Nephron (organoid): ENCODE results near the gene ARFGAP3.

Experiments
- H3K27ac Mint-ChIP-seq, 3 experiments: 2 replicates each; pipeline ENCODE4 v1.8.0; 2020; ENCODE audit warnings: mixed read lengths in 3 of 3, mild to moderate bottlenecking in 2 of 3, moderate library complexity in 1 of 3
- H3K27me3 Mint-ChIP-seq: 2 replicates; pipeline ENCODE4 v1.8.0; 2021; ENCODE audit warnings: low read depth, mild to moderate bottlenecking, moderate library complexity, mixed read lengths
- H3K36me3 Mint-ChIP-seq: 2 replicates; pipeline ENCODE4 v1.8.0; 2020; ENCODE audit warnings: low read depth, mixed read lengths
- H3K4me1 Mint-ChIP-seq: 2 replicates; pipeline ENCODE4 v1.8.0; 2020; ENCODE audit warnings: mixed read lengths
- H3K4me3 Mint-ChIP-seq, 3 experiments: 2 replicates each; pipeline ENCODE4 v1.8.0; 2020; ENCODE audit warnings: mild to moderate bottlenecking in 3 of 3, mixed read lengths in 3 of 3, moderate library complexity in 2 of 3
- H3K9me3 Mint-ChIP-seq: 2 replicates; pipeline ENCODE4 v1.8.0; 2020; ENCODE audit warnings: mixed read lengths
- TF ChIP-seq, protein P1 (sequence below), 3 experiments: fragments of 200-600 bp; sonication (generic); IDR thresholded peaks; one replicate each; pipeline ENCODE4 v1.5.0; 2021; ENCODE audit warnings: antibody characterized with exemption in 3 of 3; ENCODE audit not compliant: unreplicated experiment in 3 of 3

ARFGAP3 gene

DNA sequence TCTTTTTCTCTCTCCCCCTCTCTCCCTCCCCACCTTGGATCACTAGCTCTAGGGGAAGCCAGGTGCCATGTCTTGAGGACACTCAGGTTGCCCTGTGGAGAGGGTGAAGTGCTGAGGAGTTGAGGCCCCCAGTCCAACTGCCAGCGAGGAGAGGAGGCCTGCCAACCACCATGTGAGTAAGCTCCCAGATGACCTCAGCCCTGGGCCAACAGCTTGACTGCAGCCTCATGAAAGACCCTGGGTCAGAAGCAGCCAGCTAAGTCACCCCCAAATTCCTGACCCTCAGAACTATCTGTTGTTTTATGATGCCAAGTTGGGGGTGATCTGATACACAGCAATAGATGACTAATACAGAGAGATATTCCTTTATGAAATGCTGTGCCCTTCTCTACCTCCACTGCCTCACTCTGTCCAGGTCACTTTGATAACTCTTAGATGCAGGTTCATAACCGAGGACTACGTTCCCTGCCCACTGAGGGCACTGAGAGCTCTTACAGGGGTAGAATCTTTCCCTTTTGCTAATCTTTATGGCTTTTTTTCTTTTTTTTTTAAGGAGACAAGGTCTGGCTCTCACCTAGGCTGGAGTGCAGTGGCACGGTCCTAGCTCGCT, 8.0 kb downstream of the ARFGAP3 start:
- no peak overlapping the region for H3K4me3 Mint-ChIP-seq
- no peak overlapping the region for H3K27ac Mint-ChIP-seq
- H3K9me3 Mint-ChIP-seq, result no peaks in the 10 kb centered on the region
- peaks cover 32% of the 10 kb centered on the region for H3K36me3 Mint-ChIP-seq
- no peaks in the 10 kb centered on the region for H3K4me1 Mint-ChIP-seq
- TF ChIP-seq, protein P1, sequence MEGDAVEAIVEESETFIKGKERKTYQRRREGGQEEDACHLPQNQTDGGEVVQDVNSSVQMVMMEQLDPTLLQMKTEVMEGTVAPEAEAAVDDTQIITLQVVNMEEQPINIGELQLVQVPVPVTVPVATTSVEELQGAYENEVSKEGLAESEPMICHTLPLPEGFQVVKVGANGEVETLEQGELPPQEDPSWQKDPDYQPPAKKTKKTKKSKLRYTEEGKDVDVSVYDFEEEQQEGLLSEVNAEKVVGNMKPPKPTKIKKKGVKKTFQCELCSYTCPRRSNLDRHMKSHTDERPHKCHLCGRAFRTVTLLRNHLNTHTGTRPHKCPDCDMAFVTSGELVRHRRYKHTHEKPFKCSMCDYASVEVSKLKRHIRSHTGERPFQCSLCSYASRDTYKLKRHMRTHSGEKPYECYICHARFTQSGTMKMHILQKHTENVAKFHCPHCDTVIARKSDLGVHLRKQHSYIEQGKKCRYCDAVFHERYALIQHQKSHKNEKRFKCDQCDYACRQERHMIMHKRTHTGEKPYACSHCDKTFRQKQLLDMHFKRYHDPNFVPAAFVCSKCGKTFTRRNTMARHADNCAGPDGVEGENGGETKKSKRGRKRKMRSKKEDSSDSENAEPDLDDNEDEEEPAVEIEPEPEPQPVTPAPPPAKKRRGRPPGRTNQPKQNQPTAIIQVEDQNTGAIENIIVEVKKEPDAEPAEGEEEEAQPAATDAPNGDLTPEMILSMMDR (IDR thresholded peaks at IDR 0.05; ENCODE audit: unreplicated experiment in 3 of 3), result no peak
- no peaks in the 10 kb centered on the region for H3K27me3 Mint-ChIP-seq

DNA sequence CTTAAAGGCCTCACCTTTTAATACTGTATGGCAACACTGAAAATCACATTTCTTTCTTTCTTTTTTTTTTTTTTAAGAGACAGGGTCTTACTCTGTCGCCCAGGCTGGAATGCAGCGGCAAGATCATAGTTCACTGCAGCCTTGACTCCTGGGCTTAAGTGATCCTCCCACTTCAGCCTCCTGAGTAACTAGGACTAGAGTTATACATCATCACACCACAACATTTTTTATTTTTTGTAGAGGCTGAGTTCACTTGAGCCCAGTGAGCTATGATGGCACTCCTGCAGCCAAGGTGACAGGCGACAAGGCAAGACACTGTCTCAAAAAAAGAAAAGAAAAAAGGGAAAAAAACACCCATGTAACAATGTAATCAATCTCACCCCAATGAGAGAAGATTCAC, 10.0 kb downstream of the ARFGAP3 start:
- Mint-ChIP-seq H3K9me3 (no peaks in the 10 kb centered on the region), H3K4me3 (no peak overlapping the region), H3K36me3 (peaks cover 48% of the 10 kb centered on the region)

DNA sequence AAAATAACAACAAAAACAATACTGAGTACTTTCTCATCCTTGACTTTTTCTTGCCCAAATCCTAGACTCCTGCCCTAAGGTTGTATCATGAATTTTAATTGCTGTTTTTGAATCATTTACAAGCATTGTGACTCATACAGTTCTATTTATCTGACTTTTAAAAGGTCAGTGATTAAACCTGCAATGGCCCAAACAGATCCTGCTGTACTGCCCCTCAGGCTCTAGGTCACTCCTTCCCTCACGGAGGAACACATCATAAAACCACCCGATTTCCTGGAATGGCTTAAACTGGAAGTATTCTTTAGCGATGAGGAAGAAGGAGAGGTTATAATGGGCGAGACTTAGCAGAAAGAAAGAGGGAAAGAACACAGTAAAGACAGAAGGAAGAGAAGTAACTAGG, 12.3 kb downstream of the ARFGAP3 start:
- Mint-ChIP-seq H3K4me1 (no peaks in the 10 kb centered on the region), H3K27me3 (no peaks in the 10 kb centered on the region), H3K4me3 (no peak overlapping the region), H3K27ac (no peak overlapping the region), H3K9me3 (no peaks in the 10 kb centered on the region), H3K36me3 (peaks cover 62% of the 10 kb centered on the region)
- TF ChIP-seq, protein P1 (IDR thresholded peaks at IDR 0.05; ENCODE audit: unreplicated experiment in 3 of 3), result no peak

More for the DNA sequence above, 10.0 kb downstream of the ARFGAP3 start:
- no peaks in the 10 kb centered on the region for H3K4me1 Mint-ChIP-seq
- TF ChIP-seq, protein P1 (IDR thresholded peaks at IDR 0.05; ENCODE audit: unreplicated experiment in 3 of 3), result no peak
- H3K27me3 Mint-ChIP-seq, result no peaks in the 10 kb centered on the region
- H3K27ac Mint-ChIP-seq, result no peak overlapping the region

DNA sequence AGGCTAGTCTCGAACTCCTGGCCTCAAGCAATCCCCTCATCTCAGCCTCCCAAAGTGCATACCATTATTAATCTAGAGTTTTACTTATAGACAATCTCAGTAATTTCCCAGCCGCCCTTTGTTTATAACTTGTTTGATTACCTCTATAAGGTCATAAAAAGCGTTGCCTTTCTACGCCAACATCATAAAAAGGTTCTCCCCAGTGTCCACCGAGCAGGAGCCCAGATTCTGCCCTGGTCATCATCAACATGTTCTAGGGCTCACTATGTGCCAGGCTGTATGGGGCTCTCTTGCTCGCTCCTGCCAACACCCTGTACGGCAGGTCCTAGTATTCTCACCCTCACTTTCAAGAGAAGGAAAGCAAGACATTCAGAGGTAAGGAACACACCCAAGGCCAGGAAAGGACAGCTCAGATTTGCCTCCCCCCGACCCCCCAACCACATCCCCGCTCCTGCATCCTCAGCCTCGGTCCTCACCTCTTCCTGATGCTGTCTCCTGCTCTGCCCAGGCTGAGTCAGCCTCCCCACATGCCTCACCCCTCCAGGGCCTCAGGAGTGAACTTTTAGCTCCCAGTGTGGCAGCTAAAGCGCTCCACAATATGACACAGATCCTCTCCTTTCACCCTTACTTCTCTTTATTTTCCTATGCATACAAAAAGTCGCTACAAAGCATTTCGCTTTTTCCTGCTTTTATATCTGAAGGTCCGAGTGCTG, 14.3 kb downstream of the ARFGAP3 start:
- H3K9me3 Mint-ChIP-seq, result no peaks in the 10 kb centered on the region

DNA sequence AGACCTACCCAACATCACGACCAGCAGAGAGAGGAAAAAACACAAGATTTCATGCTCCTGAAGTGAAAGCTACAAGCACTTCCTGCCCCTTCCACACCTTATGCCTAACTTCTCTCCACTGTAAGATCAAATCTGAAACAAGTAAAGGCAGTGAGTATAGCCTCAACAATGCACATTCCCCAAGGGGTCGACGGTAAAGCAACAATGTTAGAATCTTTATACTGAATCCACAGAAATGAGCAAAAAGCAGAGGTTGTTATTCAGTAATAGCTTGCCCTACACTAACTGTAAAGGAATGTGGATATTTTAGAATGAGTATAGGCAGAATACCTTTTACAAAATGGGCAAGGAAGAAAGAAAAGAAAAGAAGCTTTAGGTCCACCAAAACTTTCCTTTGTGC, 15.6 kb downstream of the ARFGAP3 start:
- Mint-ChIP-seq H3K9me3 (no peaks in the 10 kb centered on the region), H3K36me3 (peaks cover 61% of the 10 kb centered on the region), H3K27ac (no peak overlapping the region), H3K4me3 (no peak overlapping the region), H3K4me1 (no peaks in the 10 kb centered on the region), H3K27me3 (no peaks in the 10 kb centered on the region)
- TF ChIP-seq, protein P1 (IDR thresholded peaks at IDR 0.05; ENCODE audit: unreplicated experiment in 3 of 3), result no peak

More for the DNA sequence above, 14.3 kb downstream of the ARFGAP3 start:
- Mint-ChIP-seq H3K4me3 (no peak overlapping the region), H3K27me3 (no peaks in the 10 kb centered on the region), H3K36me3 (peaks cover 65% of the 10 kb centered on the region), H3K27ac (no peak overlapping the region), H3K4me1 (no peaks in the 10 kb centered on the region)
- TF ChIP-seq, protein P1 (IDR thresholded peaks at IDR 0.05; ENCODE audit: unreplicated experiment in 3 of 3), result no peak

DNA sequence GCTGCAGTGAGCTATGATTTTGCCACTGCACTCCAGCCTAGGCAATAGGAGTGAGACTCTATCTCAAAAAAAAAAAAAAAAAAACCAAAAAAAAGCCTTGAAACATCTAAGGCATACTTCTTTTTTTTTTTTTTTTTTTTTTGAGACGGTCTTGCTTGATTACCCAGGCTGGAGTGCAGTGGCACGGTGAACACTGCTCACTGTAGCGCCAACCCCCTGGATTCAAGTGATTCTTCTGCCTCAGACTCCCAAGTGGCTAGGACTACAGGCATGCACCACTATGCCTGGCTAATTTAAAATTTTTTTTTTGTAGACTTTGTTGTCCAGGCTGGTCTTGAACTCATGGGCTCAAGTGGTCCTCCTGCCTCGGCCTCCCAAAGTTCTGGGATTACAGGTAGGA, 19.5 kb downstream of the ARFGAP3 start:
- peaks cover 54% of the 10 kb centered on the region for H3K36me3 Mint-ChIP-seq
- no peak overlapping the region for H3K27ac Mint-ChIP-seq
- TF ChIP-seq, protein P1 (IDR thresholded peaks at IDR 0.05; ENCODE audit: unreplicated experiment in 3 of 3), result no peak

More for the DNA sequence above, 19.5 kb downstream of the ARFGAP3 start:
- no peaks in the 10 kb centered on the region for H3K4me1 Mint-ChIP-seq
- no peaks in the 10 kb centered on the region for H3K27me3 Mint-ChIP-seq
- no peak overlapping the region for H3K4me3 Mint-ChIP-seq
- no peaks in the 10 kb centered on the region for H3K9me3 Mint-ChIP-seq
